GM12801 (cell line): ENCODE data around the gene ATOX1.

Experiments
- CTCF ChIP-seq: IDR thresholded peaks from one replicate; pipeline ENCODE4 v1.5.1; 2011; ENCODE audit warnings: control low read depth; ENCODE audit not compliant: insufficient read length; ENCODE audit errors: extremely low read depth

Gene ATOX1

GRCh38 chr5:151743530-151743929, 14.9 kb downstream of the ATOX1 start:
- no peak for TF ChIP-seq CTCF

- no peak for TF ChIP-seq CTCF
Observed at GRCh38 chr5:151742870-151743294, 15.5 kb downstream of the ATOX1 start.

GRCh38 chr5:151741678-151742423, 16.6 kb downstream of the ATOX1 start:
- no peak for TF ChIP-seq CTCF

DNA sequence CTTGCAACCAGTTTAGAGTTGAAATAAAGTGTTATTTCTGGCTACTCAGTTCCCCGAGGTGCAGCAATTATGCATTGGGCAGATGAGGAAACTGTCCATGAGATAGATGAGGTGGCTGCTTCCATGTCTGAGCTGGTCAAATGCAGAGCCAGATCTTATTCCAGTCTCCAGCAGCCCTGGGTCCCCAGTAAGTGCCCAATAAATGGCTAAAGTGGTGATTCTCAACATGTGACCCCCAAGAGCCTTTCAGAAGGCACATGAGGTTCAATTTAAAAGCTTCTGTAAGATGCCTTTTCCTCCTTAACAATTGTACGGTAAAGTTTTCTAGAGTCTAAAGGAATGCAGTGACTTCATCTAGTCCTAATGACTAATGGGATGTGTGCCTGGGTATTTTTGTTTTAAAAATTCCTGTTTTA, 17.5 kb downstream of the ATOX1 start:
- TF ChIP-seq CTCF: no peak

DNA sequence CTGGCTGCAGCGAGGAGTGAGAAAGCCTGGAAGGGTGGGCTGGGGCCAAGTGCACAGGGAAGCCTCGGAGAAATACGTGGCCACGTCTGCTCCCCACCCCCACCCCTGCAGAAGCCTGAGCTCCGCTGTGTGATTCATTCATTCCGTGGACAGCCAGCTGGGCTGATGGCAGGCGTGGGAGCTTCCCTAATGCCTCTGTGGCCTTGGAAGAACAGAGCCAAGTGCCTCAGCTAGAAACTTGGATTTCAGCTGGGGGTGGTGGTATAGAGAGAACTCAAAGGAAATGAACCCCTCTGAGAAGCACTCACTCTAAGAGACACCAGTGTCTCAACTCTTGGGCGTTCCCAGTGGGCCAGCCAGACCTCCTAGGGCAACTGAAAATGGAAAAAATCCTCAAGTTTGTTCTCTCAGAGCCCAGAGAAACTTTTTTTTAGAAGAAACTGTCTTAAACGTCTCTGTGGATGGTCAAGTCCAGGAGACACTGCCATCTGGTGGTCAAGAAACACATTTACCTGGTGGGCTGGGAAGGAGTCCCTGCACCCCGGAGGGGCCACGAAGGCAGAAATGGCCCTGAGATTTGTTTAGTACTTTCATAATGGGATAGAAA, 18.0 kb downstream of the ATOX1 start:
- TF ChIP-seq CTCF: no peak

GRCh38 chr5:151739939-151740335, 18.5 kb downstream of the ATOX1 start:
- TF ChIP-seq CTCF: no peak

GRCh38 chr5:151739395-151739794, 19.0 kb downstream of the ATOX1 start:
- TF ChIP-seq CTCF: no peak
